Measurements from ENCODE around the gene LMCD1. TPM values are rescaled to one million over a fixed set of nuclear protein-coding genes. Genes with fewer than 3 reads are reported as not detected.

The LMCD1 gene
- total and polyA plus RNA-seq, 2 donors (not counting 1 experiment from before 2014, with no cell fraction given): 1.4 to 4.9 TPM

DNA sequence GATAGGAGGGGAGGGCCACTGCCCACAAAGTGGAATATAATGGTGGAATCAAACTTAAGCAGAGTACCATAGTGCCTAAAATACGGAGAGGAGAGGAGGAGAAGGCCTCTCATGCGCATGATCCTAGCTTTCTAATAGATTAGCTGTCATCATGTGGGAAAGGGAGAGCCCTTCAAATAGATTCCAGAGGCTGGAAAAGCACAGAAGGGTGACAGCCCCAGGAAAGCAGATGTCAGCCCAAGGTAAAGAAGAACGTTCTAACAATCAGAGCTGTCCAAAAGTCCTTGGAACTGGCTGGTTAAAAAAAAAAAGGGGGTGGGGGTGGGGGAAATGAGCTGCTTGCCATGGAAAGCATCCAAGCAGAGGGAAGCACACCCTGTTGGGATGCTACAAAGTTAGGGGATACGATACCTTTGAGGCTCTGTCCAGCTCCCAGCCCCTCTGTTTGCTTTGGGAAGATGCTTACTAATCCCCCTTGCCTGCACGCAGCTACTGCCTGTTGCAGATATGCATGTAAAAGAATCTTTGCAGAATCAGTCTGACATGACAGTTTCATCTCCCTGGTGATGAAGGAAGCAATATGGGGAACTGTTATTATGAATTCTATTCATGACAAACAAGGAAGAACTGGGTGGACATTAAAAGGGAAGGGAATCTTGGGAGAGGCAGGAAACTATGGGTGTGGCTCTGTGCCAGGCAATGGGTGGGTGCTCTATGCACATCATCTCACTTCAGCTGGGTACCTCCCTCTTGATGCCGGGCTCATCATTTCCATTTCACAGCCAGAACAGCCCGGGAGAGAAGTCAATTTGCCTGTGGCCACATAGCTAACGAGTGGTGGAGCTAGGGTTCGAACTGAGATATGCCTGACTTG, 10.1 kb upstream of the LMCD1 start:
- H3K9ac ChIP-seq (ENCODE audit: low read length): no peak overlapping the region
- Mint-ChIP-seq H3K4me1 (no peaks in the 10 kb centered on the region), H3K4me3 (no peak overlapping the region), H3K27me3 (peaks cover 9% of the 10 kb centered on the region), H3K9me3 (ENCODE audit: insufficient read depth) (no peaks in the 10 kb centered on the region), H3K27ac (no peak overlapping the region)
- DNase-seq: no peak
- H3K27me3 ChIP-seq (replicated peaks in 1 of 4; ENCODE audit: control extremely low read depth in 1 of 4, control insufficient read depth in 3 of 4, insufficient read depth in 4 of 4, low read length in 3 of 4): peaks cover 0 to 2% (median 0%) of the 10 kb centered on the region in 4 experiments
- ATAC-seq (ENCODE audit: low read depth): no peak
- intact Hi-C loops (cut with micrococcal nuclease): no loop called here
- TF ChIP-seq, protein P1, sequence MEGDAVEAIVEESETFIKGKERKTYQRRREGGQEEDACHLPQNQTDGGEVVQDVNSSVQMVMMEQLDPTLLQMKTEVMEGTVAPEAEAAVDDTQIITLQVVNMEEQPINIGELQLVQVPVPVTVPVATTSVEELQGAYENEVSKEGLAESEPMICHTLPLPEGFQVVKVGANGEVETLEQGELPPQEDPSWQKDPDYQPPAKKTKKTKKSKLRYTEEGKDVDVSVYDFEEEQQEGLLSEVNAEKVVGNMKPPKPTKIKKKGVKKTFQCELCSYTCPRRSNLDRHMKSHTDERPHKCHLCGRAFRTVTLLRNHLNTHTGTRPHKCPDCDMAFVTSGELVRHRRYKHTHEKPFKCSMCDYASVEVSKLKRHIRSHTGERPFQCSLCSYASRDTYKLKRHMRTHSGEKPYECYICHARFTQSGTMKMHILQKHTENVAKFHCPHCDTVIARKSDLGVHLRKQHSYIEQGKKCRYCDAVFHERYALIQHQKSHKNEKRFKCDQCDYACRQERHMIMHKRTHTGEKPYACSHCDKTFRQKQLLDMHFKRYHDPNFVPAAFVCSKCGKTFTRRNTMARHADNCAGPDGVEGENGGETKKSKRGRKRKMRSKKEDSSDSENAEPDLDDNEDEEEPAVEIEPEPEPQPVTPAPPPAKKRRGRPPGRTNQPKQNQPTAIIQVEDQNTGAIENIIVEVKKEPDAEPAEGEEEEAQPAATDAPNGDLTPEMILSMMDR (IDR thresholded peaks at IDR 0.05): no peak
- no peak for TF ChIP-seq EZH2 (IDR thresholded peaks at IDR 0.05; ENCODE audit: borderline replicate concordance, insufficient read depth, low read depth, low read length, poor library complexity, severe bottlenecking)
- no peaks in the 10 kb centered on the region for H4K20me1 ChIP-seq (ENCODE audit: control insufficient read depth, insufficient read depth, low read length, poor library complexity, severe bottlenecking)
- no peak overlapping the region for H3K27ac ChIP-seq (ENCODE audit: low read length in 2 of 2)
- WGBS (ENCODE audit: insufficient coverage): 89% methylated on average over 9 of the region's 9 CpGs
- no peak overlapping the region for H2AFZ ChIP-seq (ENCODE audit: insufficient read depth, low read depth, low read length, poor library complexity, severe bottlenecking)
- H3K9me3 ChIP-seq (ENCODE audit: control extremely low read depth in 1 of 3, control insufficient read depth in 2 of 3, insufficient read depth in 1 of 3, low read length in 2 of 3): no peaks in the 10 kb centered on the region
- POLR2A ChIA-PET: no interaction called here
- no peaks in the 10 kb centered on the region for H3K36me3 ChIP-seq (replicated peaks in 1 of 2; ENCODE audit: control extremely low read depth in 1 of 2, control insufficient read depth in 1 of 2, extremely low read depth in 1 of 2, insufficient read depth in 2 of 2, low read length in 1 of 2)
- no peak overlapping the region for H3K4me2 ChIP-seq (replicated peaks; ENCODE audit: low read depth, low read length, poor library complexity, severe bottlenecking)
- no peaks in the 10 kb centered on the region for H3K79me2 ChIP-seq (ENCODE audit: control insufficient read depth, insufficient read depth, low read length)
- CTCF ChIA-PET: interaction anchor here (0.9 kb wide), 1 partner anchor 10 kb away, joined by 3 read pairs; the partner anchor contains the start of gene LMCD1
- no peaks in the 10 kb centered on the region for H3K4me1 ChIP-seq (ENCODE audit: control insufficient read depth in 2 of 2, insufficient read depth in 2 of 2, low read length in 2 of 2)
- no peak overlapping the region for H3K4me3 ChIP-seq (ENCODE audit: control extremely low read depth in 1 of 5, extremely low read depth in 1 of 5, insufficient read depth in 1 of 5, low read depth in 2 of 5, low read length in 4 of 5)
